Epithelial cell of esophagus (primary cell): Measurements from ENCODE around the gene ODAD2.
A peak's percentile ranks its signal among the peaks of the same experiment; 100 is the strongest.
"Not testable (repeated sequence)": the region's sequence is repeated elsewhere in the genome, so short reads cannot be mapped to it uniquely, and the experiment has no call there.

Experiments used
- DNase-seq: peaks from one replicate; pipeline ENCODE4 v3.0.0; 2010; ENCODE audit warnings: low read depth
- H3K4me3 ChIP-seq: 2 replicates; pipeline ENCODE4 v1.5.1; 2011; ENCODE audit warnings: mild to moderate bottlenecking, low read length, control low read depth
- TF ChIP-seq, protein P1 (sequence below): IDR thresholded peaks from 2 replicates; pipeline ENCODE4 v1.5.1; 2011; ENCODE audit warnings: low read depth, mild to moderate bottlenecking, low read length, control low read depth, inconsistent platforms; ENCODE audit not compliant: insufficient read depth; ENCODE audit errors: missing control alignments

Gene ODAD2

GRCh38 chr10:27911539-27911938 is 87.3 kb downstream of the ODAD2 start:
- TF ChIP-seq, protein P1, sequence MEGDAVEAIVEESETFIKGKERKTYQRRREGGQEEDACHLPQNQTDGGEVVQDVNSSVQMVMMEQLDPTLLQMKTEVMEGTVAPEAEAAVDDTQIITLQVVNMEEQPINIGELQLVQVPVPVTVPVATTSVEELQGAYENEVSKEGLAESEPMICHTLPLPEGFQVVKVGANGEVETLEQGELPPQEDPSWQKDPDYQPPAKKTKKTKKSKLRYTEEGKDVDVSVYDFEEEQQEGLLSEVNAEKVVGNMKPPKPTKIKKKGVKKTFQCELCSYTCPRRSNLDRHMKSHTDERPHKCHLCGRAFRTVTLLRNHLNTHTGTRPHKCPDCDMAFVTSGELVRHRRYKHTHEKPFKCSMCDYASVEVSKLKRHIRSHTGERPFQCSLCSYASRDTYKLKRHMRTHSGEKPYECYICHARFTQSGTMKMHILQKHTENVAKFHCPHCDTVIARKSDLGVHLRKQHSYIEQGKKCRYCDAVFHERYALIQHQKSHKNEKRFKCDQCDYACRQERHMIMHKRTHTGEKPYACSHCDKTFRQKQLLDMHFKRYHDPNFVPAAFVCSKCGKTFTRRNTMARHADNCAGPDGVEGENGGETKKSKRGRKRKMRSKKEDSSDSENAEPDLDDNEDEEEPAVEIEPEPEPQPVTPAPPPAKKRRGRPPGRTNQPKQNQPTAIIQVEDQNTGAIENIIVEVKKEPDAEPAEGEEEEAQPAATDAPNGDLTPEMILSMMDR, result no peak
- no peak for DNase-seq
- H3K4me3 ChIP-seq, result no peak overlapping the region

GRCh38 chr10:27911011-27911410 is 87.9 kb downstream of the ODAD2 start:
- TF ChIP-seq, protein P1, result no peak
- no peak for DNase-seq
- no peak overlapping the region for H3K4me3 ChIP-seq

- DNase-seq, result no peak
- TF ChIP-seq, protein P1, result no peak
Measured at GRCh38 chr10:27908231-27908630, 90.6 kb downstream of the ODAD2 start.

DNA sequence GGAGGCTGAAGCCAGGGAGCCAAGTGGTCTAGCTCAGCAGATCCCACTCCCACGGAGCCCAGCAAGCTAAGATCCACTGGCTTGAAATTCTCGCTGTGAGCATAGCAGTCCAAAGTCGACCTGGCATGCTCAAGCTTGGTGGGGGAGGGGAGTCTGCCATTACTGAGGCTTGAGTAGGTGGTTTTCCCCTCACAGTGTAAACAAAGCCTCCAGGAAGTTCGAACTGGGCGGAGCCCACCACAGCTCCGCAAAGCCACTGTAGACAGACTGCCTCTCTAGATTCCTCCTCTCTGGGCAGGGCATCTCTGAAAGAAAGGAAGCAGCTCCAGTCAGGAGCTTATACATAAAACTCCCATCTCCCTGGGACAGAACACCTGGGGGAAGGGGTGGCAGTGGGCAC is 99.4 kb downstream of the ODAD2 start:
- not testable (repeated sequence) for H3K4me3 ChIP-seq
- peak; percentile 18 for DNase-seq

More at GRCh38 chr10:27908231-27908630, 90.6 kb downstream of the ODAD2 start:
- no peak overlapping the region for H3K4me3 ChIP-seq

DNA sequence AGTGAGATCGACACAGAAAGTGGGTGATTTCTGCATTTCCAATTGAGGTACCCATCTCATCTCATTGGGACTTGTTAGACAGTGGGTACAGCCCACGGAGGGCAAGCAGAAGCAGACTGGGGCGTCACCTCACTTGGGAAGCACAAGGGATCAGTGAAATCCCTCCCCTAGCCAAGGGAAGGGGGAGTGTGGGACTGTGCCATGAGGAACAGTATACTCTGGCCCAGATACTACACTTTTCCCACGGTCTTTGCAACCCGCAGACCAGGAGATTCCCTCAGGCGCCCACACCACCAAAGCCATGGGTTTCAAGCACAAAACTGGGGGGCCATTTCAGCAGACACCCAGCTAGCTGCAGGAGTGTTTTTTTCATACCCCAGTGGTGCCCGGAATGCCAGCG is 99.8 kb downstream of the ODAD2 start:
- TF ChIP-seq, protein P1, result no peak
- no peak for DNase-seq
- H3K4me3 ChIP-seq, result no peak overlapping the region

- TF ChIP-seq, protein P1, result no peak
- no peak overlapping the region for H3K4me3 ChIP-seq
- DNase-seq, result peak; percentile 27
Measured at GRCh38 chr10:27893358-27893954, 105.4 kb downstream of the ODAD2 start.

- TF ChIP-seq, protein P1, result no peak
- H3K4me3 ChIP-seq, result no peak overlapping the region
- no peak for DNase-seq
Measured at GRCh38 chr10:27890971-27891370, 107.9 kb downstream of the ODAD2 start.

DNA sequence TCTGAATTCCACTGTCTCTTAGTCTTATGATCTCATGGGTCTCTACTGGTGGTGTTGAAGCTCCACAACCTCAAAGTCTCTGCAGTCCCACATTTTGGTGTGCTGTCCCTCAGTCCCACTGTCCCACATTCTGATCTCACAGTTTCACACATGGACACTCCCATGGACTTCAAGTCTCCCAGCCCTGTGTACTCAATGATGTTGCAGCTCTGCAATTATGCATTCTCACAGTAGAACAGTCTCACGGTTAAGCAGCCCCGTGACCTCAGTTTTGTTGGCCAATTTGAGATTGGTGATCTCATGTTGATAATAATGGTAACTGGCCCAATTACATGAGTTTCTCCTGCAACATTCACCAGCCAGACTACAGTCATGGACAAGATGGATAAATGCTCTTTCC is 109.4 kb downstream of the ODAD2 start:
- H3K4me3 ChIP-seq, result no peak overlapping the region
- TF ChIP-seq, protein P1, result no peak
- no peak for DNase-seq
